Astrocyte (in vitro differentiated cells and primary cell): ENCODE data around the gene TIMP4.

ENCODE experiments used
- EZH2 ChIP-seq: IDR thresholded peaks from 2 replicates; pipeline ENCODE4 v1.6.1; 2012; ENCODE audit warnings: mild to moderate bottlenecking, low read length, inconsistent platforms; ENCODE audit not compliant: insufficient read depth
- TF ChIP-seq, protein P1 (sequence below): IDR thresholded peaks from 2 replicates; pipeline ENCODE4 v1.5.1; 2011; ENCODE audit warnings: low read depth, mild to moderate bottlenecking, inconsistent platforms, low read length, moderate library complexity; ENCODE audit not compliant: insufficient read depth

DNA sequence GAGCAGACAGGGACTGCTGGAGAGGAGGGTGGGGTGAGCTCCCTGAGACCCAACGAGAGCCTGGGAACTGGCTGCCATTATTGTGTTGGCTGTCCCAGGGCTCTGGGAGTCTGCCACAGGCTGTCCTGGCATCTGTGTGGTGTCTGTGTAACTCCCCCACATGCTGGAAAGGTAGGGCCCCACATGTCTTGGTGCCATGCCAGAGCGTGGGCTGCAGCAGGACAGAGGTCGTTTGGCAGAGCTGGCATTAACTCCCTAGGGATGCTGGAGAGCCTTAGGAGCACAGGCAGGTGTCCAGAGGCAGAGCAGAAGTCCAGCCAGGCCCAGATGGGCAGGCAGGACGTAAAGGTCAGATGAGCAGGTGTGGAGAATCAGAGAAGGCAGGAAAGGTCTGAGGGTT, 9.7 kb downstream of the TIMP4 start:
- TF ChIP-seq, protein P1, sequence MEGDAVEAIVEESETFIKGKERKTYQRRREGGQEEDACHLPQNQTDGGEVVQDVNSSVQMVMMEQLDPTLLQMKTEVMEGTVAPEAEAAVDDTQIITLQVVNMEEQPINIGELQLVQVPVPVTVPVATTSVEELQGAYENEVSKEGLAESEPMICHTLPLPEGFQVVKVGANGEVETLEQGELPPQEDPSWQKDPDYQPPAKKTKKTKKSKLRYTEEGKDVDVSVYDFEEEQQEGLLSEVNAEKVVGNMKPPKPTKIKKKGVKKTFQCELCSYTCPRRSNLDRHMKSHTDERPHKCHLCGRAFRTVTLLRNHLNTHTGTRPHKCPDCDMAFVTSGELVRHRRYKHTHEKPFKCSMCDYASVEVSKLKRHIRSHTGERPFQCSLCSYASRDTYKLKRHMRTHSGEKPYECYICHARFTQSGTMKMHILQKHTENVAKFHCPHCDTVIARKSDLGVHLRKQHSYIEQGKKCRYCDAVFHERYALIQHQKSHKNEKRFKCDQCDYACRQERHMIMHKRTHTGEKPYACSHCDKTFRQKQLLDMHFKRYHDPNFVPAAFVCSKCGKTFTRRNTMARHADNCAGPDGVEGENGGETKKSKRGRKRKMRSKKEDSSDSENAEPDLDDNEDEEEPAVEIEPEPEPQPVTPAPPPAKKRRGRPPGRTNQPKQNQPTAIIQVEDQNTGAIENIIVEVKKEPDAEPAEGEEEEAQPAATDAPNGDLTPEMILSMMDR, result no peak
- TF ChIP-seq EZH2, result no peak
